Prostate gland (tissue), 2 donors: Measurements from ENCODE around the gene C3orf70.

Source experiments
- POLR2A ChIP-seq: fragments of 450-650 bp; IDR thresholded peaks from one replicate; pipeline ENCODE4 v1.6.1; 2016; ENCODE audit warnings: antibody characterized with exemption, mild to moderate bottlenecking
- POLR2AphosphoS5 ChIP-seq: sonication (generic); formaldehyde crosslinking; IDR thresholded peaks from one replicate; pipeline ENCODE4 v1.6.1; 2017; ENCODE audit warnings: antibody characterized with exemption
- TF ChIP-seq, protein P1 (sequence below), 4 experiments: fragments of 200-600 bp in 2 of 4; fragments of 450-650 bp in 2 of 4; sonication (generic) in 2 of 4; IDR thresholded peaks; 1 replicate in 3 of 4; 2 replicates in 1 of 4; pipeline ENCODE4 v1.5.1; 2016 to 2019; ENCODE audit warnings: antibody characterized with exemption in 4 of 4, mild to moderate bottlenecking in 2 of 4, moderate library complexity in 2 of 4

DNA sequence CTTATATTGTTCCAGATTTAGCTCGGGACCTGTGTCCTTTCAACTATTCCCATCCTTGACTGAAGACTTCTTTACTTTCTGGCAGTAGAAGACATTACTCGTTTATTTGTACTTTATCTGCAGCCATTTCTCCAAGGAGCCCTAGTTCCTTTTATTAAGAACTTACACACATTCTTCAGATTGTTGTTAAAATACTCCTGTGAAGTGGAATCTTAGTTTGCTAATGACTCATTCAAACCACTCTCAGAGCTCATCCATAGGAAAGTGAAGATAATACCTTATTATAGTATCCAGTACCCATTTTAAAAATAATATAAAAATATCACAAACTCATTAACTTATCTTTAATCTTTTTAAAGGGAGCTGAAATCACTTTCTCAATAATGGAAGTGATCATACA is 63.5 kb downstream of the C3orf70 start:
- TF ChIP-seq, protein P1, sequence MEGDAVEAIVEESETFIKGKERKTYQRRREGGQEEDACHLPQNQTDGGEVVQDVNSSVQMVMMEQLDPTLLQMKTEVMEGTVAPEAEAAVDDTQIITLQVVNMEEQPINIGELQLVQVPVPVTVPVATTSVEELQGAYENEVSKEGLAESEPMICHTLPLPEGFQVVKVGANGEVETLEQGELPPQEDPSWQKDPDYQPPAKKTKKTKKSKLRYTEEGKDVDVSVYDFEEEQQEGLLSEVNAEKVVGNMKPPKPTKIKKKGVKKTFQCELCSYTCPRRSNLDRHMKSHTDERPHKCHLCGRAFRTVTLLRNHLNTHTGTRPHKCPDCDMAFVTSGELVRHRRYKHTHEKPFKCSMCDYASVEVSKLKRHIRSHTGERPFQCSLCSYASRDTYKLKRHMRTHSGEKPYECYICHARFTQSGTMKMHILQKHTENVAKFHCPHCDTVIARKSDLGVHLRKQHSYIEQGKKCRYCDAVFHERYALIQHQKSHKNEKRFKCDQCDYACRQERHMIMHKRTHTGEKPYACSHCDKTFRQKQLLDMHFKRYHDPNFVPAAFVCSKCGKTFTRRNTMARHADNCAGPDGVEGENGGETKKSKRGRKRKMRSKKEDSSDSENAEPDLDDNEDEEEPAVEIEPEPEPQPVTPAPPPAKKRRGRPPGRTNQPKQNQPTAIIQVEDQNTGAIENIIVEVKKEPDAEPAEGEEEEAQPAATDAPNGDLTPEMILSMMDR (IDR thresholded peaks at IDR 0.05): no peak
- TF ChIP-seq POLR2AphosphoS5 (no peak), POLR2A (no peak)
